PC-3 (cell line): ENCODE data around the gene SNX17. TPM values are rescaled to one million over a fixed set of nuclear protein-coding genes. Genes with fewer than 3 reads are reported as not detected.

ENCODE experiments used
- ATAC-seq: fragments of 200-7000 bp; cut with Tn5 transposase; 2 replicates; pipeline ENCODE4 v1.9.1; 2020; ENCODE audit warnings: mild to moderate bottlenecking, moderate library complexity
- BruUV-seq: library from RNA; stranded (reverse); fragments of 400-500 nt; replicated peaks from 2 replicates; lab custom pipeline; 2021; lab: Mats Ljungman, UMichigan
- CTCF ChIA-PET: fragments of 300-600 bp; sonication (Branson Sonifier 250); formaldehyde crosslinking; loops from one replicate; lab custom pipeline; 2022; ENCODE audit warnings: antibody characterized with exemption; lab: Charles Lee
- POLR2A ChIA-PET: fragments of 300-600 bp; sonication (Branson Sonifier 250); formaldehyde crosslinking; loops from one replicate; lab custom pipeline; 2022; ENCODE audit warnings: antibody characterized with exemption; ENCODE audit not compliant: unreplicated experiment; lab: Charles Lee
- DNase-seq: peaks from one replicate; pipeline ENCODE4 v3.0.0-alpha.2; 2015
- H2AFZ ChIP-seq: fragments of 300-600 bp; sonication (generic); 2 replicates; pipeline ENCODE4 v1.6.0; 2016; ENCODE audit warnings: antibody characterized with exemption, low read length
- H3F3A ChIP-seq: fragments of 300-600 bp; sonication (generic); one replicate; pipeline ENCODE4 v1.6.0; 2017; ENCODE audit warnings: antibody characterized with exemption, low read length, control low read depth, mild to moderate bottlenecking; ENCODE audit not compliant: unreplicated experiment
- H3K27ac ChIP-seq: fragments of 300-600 bp; sonication (generic); 2 replicates; pipeline ENCODE4 v1.5.1; 2016; ENCODE audit warnings: mild to moderate bottlenecking, low read length
- H3K27me3 ChIP-seq: fragments of 300-600 bp; sonication (generic); 2 replicates; pipeline ENCODE4 v1.6.1; 2016; ENCODE audit warnings: low read length, mixed read lengths
- H3K36me3 ChIP-seq: fragments of 300-600 bp; sonication (generic); 2 replicates; pipeline ENCODE4 v1.6.1; 2016; ENCODE audit warnings: low read depth, mixed run types, low read length, mixed read lengths
- H3K4me1 ChIP-seq: fragments of 300-600 bp; sonication (generic); 2 replicates; pipeline ENCODE4 v1.5.1; 2016; ENCODE audit warnings: low read length; ENCODE audit not compliant: insufficient read depth
- H3K4me2 ChIP-seq: fragments of 300-600 bp; sonication (generic); 2 replicates; pipeline ENCODE4 v1.6.0; 2016; ENCODE audit warnings: low read length
- H3K4me3 ChIP-seq: fragments of 300-600 bp; sonication (generic); 2 replicates; pipeline ENCODE4 v1.5.1; 2016; ENCODE audit warnings: mild to moderate bottlenecking, low read length, mixed read lengths
- H3K79me2 ChIP-seq: fragments of 300-600 bp; sonication (generic); 2 replicates; pipeline ENCODE4 v1.6.1; 2017; ENCODE audit warnings: low read length, mixed read lengths
- H3K9ac ChIP-seq: fragments of 300-600 bp; sonication (generic); 2 replicates; pipeline ENCODE4 v1.6.0; 2016; ENCODE audit warnings: mild to moderate bottlenecking, low read length
- H3K9me2 ChIP-seq: fragments of 300-600 bp; sonication (generic); replicated peaks from 2 replicates; pipeline ENCODE4 v1.6.1; 2016; ENCODE audit warnings: mixed run types, low read length, mixed read lengths
- H3K9me3 ChIP-seq: fragments of 300-600 bp; sonication (generic); 2 replicates; pipeline ENCODE4 v1.6.1; 2016; ENCODE audit warnings: low read length, mixed read lengths
- H4K20me1 ChIP-seq: fragments of 300-600 bp; sonication (generic); 2 replicates; pipeline ENCODE4 v1.6.1; 2016; ENCODE audit warnings: low read length, mixed read lengths
- CTCF ChIP-seq: fragments of 300-600 bp; sonication (generic); conservative IDR thresholded peaks from 2 replicates; pipeline ENCODE4 v1.5.1; 2017; ENCODE audit warnings: antibody characterized with exemption, low read depth, mild to moderate bottlenecking, low read length
- EZH2 ChIP-seq: fragments of 300-600 bp; sonication (generic); IDR thresholded peaks from one replicate; pipeline ENCODE4 v1.6.1; 2017; ENCODE audit warnings: antibody characterized with exemption, mild to moderate bottlenecking, low read length; ENCODE audit not compliant: unreplicated experiment
- EZH2phosphoT487 ChIP-seq: fragments of 300-600 bp; sonication (generic); IDR thresholded peaks from 2 replicates; pipeline ENCODE4 v1.6.1; 2018; ENCODE audit warnings: mild to moderate bottlenecking, antibody characterized with exemption, low read length, borderline replicate concordance
- intact Hi-C: fragments of 100-400 bp; cut with micrococcal nuclease; formaldehyde crosslinking; loops from 2 replicates; pipeline ENCODE4 v1.9.0; 2023
- total RNA-seq: library from RNA; depleted of rRNA; stranded (reverse); fragments of >200 nt; gene quantifications from 2 replicates; pipeline ENCODE4 v1.2.3, GENCODE V29; 2014

The SNX17 gene
- total RNA-seq, 1 experiment from 2014 or later: 110 TPM

GRCh38 chr2:27376866-27377617, 6.6 kb downstream of the SNX17 start:
- ATAC-seq (no peak), DNase-seq (no peak)
- H3K4me2 ChIP-seq: no peak overlapping the region
- H3K27ac ChIP-seq: no peak overlapping the region
- H3K36me3 ChIP-seq: peaks cover 31% of the 10 kb centered on the region; the same call in 1 of the 2 replicates
- no peak overlapping the region for H3K9ac ChIP-seq
- peaks cover 15% of the 10 kb centered on the region for H3K79me2 ChIP-seq
- peaks cover 24% of the 10 kb centered on the region for H3K4me1 ChIP-seq
- H3K4me3 ChIP-seq: no peak overlapping the region
- no peak overlapping the region for H2AFZ ChIP-seq
- H3K27me3 ChIP-seq: no peaks in the 10 kb centered on the region
- no TSS peak for BruUV-seq
- intact Hi-C loops: no loop called here
- no peaks in the 10 kb centered on the region for H3K9me2 ChIP-seq
- TF ChIP-seq EZH2: no peak
- no peak for TF ChIP-seq EZH2phosphoT487
- TF ChIP-seq CTCF: no peak
- ChIA-PET CTCF (no interaction called here), POLR2A (no interaction called here)
- no peaks in the 10 kb centered on the region for H4K20me1 ChIP-seq
- no peaks in the 10 kb centered on the region for H3F3A ChIP-seq
- H3K9me3 ChIP-seq: no peaks in the 10 kb centered on the region

- BruUV-seq: TSS peak; percentile 3
- Histone ChIP-seq H3K9me2 (no peaks in the 10 kb centered on the region), H3F3A (no peaks in the 10 kb centered on the region), H2AFZ (no peak overlapping the region), H3K36me3 (peaks cover 31% of the 10 kb centered on the region; the same call in 1 of the 2 replicates), H4K20me1 (no peaks in the 10 kb centered on the region), H3K9me3 (no peaks in the 10 kb centered on the region), H3K27me3 (no peaks in the 10 kb centered on the region), H3K27ac (no peak overlapping the region), H3K4me2 (no peak overlapping the region), H3K4me3 (no peak overlapping the region), H3K9ac (no peak overlapping the region), H3K4me1 (peaks cover 18% of the 10 kb centered on the region), H3K79me2 (peaks cover 9% of the 10 kb centered on the region)
- no peak for ATAC-seq
- ChIA-PET POLR2A (no interaction called here), CTCF (no interaction called here)
- no peak for TF ChIP-seq CTCF
- TF ChIP-seq EZH2: no peak
- TF ChIP-seq EZH2phosphoT487: no peak
- intact Hi-C loops: no loop called here
- DNase-seq: no peak
These were observed 7.2 kb downstream of the SNX17 start for GRCh38 chr2:27377618-27378095.
